ENCODE measurements around the gene GNE. TPM values are rescaled to one million over a fixed set of nuclear protein-coding genes. Genes with fewer than 3 reads are reported as not detected.
A peak's percentile ranks its signal among the peaks of the same experiment; 100 is the strongest.

The GNE gene
- total and polyA plus RNA-seq, 2 of the 13 experiments (the other 11 are each of a cell fraction or from before 2014, with no cell fraction given) = 16.1 to 24.1 TPM

- TF ChIP-seq, protein P1, sequence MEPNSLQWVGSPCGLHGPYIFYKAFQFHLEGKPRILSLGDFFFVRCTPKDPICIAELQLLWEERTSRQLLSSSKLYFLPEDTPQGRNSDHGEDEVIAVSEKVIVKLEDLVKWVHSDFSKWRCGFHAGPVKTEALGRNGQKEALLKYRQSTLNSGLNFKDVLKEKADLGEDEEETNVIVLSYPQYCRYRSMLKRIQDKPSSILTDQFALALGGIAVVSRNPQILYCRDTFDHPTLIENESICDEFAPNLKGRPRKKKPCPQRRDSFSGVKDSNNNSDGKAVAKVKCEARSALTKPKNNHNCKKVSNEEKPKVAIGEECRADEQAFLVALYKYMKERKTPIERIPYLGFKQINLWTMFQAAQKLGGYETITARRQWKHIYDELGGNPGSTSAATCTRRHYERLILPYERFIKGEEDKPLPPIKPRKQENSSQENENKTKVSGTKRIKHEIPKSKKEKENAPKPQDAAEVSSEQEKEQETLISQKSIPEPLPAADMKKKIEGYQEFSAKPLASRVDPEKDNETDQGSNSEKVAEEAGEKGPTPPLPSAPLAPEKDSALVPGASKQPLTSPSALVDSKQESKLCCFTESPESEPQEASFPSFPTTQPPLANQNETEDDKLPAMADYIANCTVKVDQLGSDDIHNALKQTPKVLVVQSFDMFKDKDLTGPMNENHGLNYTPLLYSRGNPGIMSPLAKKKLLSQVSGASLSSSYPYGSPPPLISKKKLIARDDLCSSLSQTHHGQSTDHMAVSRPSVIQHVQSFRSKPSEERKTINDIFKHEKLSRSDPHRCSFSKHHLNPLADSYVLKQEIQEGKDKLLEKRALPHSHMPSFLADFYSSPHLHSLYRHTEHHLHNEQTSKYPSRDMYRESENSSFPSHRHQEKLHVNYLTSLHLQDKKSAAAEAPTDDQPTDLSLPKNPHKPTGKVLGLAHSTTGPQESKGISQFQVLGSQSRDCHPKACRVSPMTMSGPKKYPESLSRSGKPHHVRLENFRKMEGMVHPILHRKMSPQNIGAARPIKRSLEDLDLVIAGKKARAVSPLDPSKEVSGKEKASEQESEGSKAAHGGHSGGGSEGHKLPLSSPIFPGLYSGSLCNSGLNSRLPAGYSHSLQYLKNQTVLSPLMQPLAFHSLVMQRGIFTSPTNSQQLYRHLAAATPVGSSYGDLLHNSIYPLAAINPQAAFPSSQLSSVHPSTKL (CRISPR knock-in tag; IDR thresholded peaks at IDR 0.05) = peak; percentile 5; the same call in 1 of the 2 replicates
- TF ChIP-seq ZNF7 (CRISPR knock-in tag; IDR thresholded peaks at IDR 0.05) (no peak), NCOA5 (CRISPR knock-in tag; IDR thresholded peaks at IDR 0.05) (no peak), TOE1 (CRISPR knock-in tag; IDR thresholded peaks at IDR 0.05) (no peak), ZFP1 (CRISPR knock-in tag; IDR thresholded peaks at IDR 0.05) (peak; percentile 45; the same call in 1 of the 2 replicates), ZBTB44 (CRISPR knock-in tag; IDR thresholded peaks at IDR 0.05) (no peak), HNRNPUL1 (IDR thresholded peaks at IDR 0.05; ENCODE audit: low read depth, low read length) (peak; percentile 68; the same call in 1 of the 2 replicates), ZBTB21 (CRISPR knock-in tag; IDR thresholded peaks at IDR 0.05) (no peak), ZMAT5 (CRISPR knock-in tag; IDR thresholded peaks at IDR 0.05; ENCODE audit: borderline replicate concordance, low read depth) (no peak)
- TF ChIP-seq, protein P2, sequence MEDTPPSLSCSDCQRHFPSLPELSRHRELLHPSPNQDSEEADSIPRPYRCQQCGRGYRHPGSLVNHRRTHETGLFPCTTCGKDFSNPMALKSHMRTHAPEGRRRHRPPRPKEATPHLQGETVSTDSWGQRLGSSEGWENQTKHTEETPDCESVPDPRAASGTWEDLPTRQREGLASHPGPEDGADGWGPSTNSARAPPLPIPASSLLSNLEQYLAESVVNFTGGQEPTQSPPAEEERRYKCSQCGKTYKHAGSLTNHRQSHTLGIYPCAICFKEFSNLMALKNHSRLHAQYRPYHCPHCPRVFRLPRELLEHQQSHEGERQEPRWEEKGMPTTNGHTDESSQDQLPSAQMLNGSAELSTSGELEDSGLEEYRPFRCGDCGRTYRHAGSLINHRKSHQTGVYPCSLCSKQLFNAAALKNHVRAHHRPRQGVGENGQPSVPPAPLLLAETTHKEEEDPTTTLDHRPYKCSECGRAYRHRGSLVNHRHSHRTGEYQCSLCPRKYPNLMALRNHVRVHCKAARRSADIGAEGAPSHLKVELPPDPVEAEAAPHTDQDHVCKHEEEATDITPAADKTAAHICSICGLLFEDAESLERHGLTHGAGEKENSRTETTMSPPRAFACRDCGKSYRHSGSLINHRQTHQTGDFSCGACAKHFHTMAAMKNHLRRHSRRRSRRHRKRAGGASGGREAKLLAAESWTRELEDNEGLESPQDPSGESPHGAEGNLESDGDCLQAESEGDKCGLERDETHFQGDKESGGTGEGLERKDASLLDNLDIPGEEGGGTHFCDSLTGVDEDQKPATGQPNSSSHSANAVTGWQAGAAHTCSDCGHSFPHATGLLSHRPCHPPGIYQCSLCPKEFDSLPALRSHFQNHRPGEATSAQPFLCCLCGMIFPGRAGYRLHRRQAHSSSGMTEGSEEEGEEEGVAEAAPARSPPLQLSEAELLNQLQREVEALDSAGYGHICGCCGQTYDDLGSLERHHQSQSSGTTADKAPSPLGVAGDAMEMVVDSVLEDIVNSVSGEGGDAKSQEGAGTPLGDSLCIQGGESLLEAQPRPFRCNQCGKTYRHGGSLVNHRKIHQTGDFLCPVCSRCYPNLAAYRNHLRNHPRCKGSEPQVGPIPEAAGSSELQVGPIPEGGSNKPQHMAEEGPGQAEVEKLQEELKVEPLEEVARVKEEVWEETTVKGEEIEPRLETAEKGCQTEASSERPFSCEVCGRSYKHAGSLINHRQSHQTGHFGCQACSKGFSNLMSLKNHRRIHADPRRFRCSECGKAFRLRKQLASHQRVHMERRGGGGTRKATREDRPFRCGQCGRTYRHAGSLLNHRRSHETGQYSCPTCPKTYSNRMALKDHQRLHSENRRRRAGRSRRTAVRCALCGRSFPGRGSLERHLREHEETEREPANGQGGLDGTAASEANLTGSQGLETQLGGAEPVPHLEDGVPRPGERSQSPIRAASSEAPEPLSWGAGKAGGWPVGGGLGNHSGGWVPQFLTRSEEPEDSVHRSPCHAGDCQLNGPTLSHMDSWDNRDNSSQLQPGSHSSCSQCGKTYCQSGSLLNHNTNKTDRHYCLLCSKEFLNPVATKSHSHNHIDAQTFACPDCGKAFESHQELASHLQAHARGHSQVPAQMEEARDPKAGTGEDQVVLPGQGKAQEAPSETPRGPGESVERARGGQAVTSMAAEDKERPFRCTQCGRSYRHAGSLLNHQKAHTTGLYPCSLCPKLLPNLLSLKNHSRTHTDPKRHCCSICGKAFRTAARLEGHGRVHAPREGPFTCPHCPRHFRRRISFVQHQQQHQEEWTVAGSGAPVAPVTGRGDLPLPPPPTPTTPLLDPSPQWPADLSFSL (CRISPR knock-in tag; IDR thresholded peaks at IDR 0.05) = 0 out of 2 replicates have a peak, but pooled peaks have one; percentile 44
- TF ChIP-seq, protein P3, sequence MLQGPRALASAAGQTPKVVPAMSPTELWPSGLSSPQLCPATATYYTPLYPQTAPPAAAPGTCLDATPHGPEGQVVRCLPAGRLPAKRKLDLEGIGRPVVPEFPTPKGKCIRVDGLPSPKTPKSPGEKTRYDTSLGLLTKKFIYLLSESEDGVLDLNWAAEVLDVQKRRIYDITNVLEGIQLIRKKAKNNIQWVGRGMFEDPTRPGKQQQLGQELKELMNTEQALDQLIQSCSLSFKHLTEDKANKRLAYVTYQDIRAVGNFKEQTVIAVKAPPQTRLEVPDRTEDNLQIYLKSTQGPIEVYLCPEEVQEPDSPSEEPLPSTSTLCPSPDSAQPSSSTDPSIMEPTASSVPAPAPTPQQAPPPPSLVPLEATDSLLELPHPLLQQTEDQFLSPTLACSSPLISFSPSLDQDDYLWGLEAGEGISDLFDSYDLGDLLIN (CRISPR knock-in tag; IDR thresholded peaks at IDR 0.05; ENCODE audit: borderline replicate concordance) = peak; percentile 86; the same call in 1 of the 2 replicates
- TF ChIP-seq, protein P4, sequence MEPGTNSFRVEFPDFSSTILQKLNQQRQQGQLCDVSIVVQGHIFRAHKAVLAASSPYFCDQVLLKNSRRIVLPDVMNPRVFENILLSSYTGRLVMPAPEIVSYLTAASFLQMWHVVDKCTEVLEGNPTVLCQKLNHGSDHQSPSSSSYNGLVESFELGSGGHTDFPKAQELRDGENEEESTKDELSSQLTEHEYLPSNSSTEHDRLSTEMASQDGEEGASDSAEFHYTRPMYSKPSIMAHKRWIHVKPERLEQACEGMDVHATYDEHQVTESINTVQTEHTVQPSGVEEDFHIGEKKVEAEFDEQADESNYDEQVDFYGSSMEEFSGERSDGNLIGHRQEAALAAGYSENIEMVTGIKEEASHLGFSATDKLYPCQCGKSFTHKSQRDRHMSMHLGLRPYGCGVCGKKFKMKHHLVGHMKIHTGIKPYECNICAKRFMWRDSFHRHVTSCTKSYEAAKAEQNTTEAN (CRISPR knock-in tag; conservative IDR thresholded peaks at IDR 0.05) = no peak
These were observed at the start of gene GNE (continued) for GRCh38 chr9:36258208-36258995.
